Body of pancreas (tissue), 4 donors: ENCODE measurements around the gene PTPRN2. TPM values are rescaled to one million over a fixed set of nuclear protein-coding genes. Genes with fewer than 3 reads are reported as not detected.
"Not testable (repeated sequence)": the region's sequence is repeated elsewhere in the genome, so short reads cannot be mapped to it uniquely, and the experiment has no call there.

Source experiments
- ATAC-seq: fragments of 150-250 bp; one replicate; pipeline ENCODE4 v1.9.1; 2016
- DNase-seq, 4 donors: peaks; one replicate each; pipeline ENCODE4 v3.0.0-alpha.2; 2019
- H3K27ac ChIP-seq, 4 donors: fragments of 200-600 bp; sonication (generic); 1 replicate in 3 of 4; 2 replicates in 1 of 4; pipeline versions ENCODE4 v1.5.1 to v1.6.1; 2016 to 2019; ENCODE audit warnings: mild to moderate bottlenecking in 1 of 4, mixed read lengths in 1 of 4, moderate library complexity in 1 of 4
- H3K27me3 ChIP-seq, 2 donors: fragments of 200-600 bp; sonication (generic); one replicate each; pipeline ENCODE4 v1.6.0; 2016; ENCODE audit warnings: mild to moderate bottlenecking in 1 of 2
- H3K36me3 ChIP-seq, 2 donors: fragments of 200-600 bp; sonication (generic); replicated peaks in 1 of 2; 2 replicates each; pipeline ENCODE4 v1.5.1; 2016; ENCODE audit warnings: low read depth in 2 of 2; ENCODE audit not compliant: insufficient read depth in 1 of 2
- H3K4me1 ChIP-seq: fragments of 200-600 bp; sonication (generic); one replicate; pipeline ENCODE4 v1.6.0; 2016
- H3K4me3 ChIP-seq, 2 donors: fragments of 200-600 bp; sonication (generic); 1 replicate in 1 of 2; 2 replicates in 1 of 2; pipeline ENCODE4 v1.5.1; 2016 to 2019
- H3K9me3 ChIP-seq, 3 donors: fragments of 200-600 bp; sonication (generic); 1 replicate in 2 of 3; 2 replicates in 1 of 3; pipeline ENCODE4 v1.5.1; 2016
- CTCF ChIP-seq, 7 experiments: fragments of 450-650 bp in 4 of 7; fragments of 200-600 bp in 3 of 7; sonication (generic) in 3 of 7; IDR thresholded peaks; one replicate each; pipeline ENCODE4 v1.5.1; 2016 to 2019; ENCODE audit warnings: antibody characterized with exemption in 7 of 7
- POLR2A ChIP-seq, 3 donors: fragments of 450-650 bp; IDR thresholded peaks; one replicate each; pipeline ENCODE4 v1.6.1; 2016; ENCODE audit warnings: antibody characterized with exemption in 3 of 3, mild to moderate bottlenecking in 2 of 3
- WGBS, 2 donors: methylation state at CpG; one replicate each; pipeline ENCODE4 v1.1.5; 2017; 5-methylcytosine and 5-hydroxymethylcytosine counted together
- intact Hi-C: fragments of 100-400 bp; cut with DNase I; formaldehyde crosslinking; loops from one replicate; pipeline ENCODE4 v1.15.1; 2023
- total RNA-seq, 2 donors: library from RNA; depleted of rRNA; stranded (reverse); fragments of >200 nt; gene quantifications; one replicate each; pipeline ENCODE4 v1.1.0, GENCODE V29; 2016

The PTPRN2 gene
- total RNA-seq, 2 donors from 2014 or later: 31.6 to 76.1 TPM

GRCh38 chr7:158388072-158388471, 199.6 kb downstream of the PTPRN2 start:
- WGBS, 2 donors: 70 to 75% methylated on average over 15 of the region's 15 CpGs
- no peak for ATAC-seq
- intact Hi-C loops: no loop called here
- no peaks in the 10 kb centered on the region for H3K9me3 ChIP-seq
- H3K27ac ChIP-seq: no peak overlapping the region
- H3K4me3 ChIP-seq: no peak overlapping the region
- H3K27me3 ChIP-seq: no peaks in the 10 kb centered on the region
- no peaks in the 10 kb centered on the region for H3K36me3 ChIP-seq
- no peak for TF ChIP-seq POLR2A (IDR thresholded peaks at IDR 0.05)
- TF ChIP-seq CTCF (IDR thresholded peaks at IDR 0.05): no peak
- H3K4me1 ChIP-seq: peaks cover 8% of the 10 kb centered on the region
- no peak for DNase-seq

GRCh38 chr7:158387546-158387891, 200.1 kb downstream of the PTPRN2 start:
- H3K4me1 ChIP-seq: peaks cover 8% of the 10 kb centered on the region
- no peak overlapping the region for H3K27ac ChIP-seq
- H3K27me3 ChIP-seq: no peaks in the 10 kb centered on the region
- ATAC-seq: no peak
- H3K36me3 ChIP-seq: no peaks in the 10 kb centered on the region
- peak in 1 of 4 donors; percentile 5 for DNase-seq
- intact Hi-C loops: no loop called here
- TF ChIP-seq CTCF (IDR thresholded peaks at IDR 0.05) (no peak), POLR2A (IDR thresholded peaks at IDR 0.05) (no peak)
- no peaks in the 10 kb centered on the region for H3K9me3 ChIP-seq
- 84 to 92% methylated on average over 11 to 12 of the region's 12 CpGs for WGBS, 2 donors
- H3K4me3 ChIP-seq: no peak overlapping the region

- peak in 1 of 4 donors; percentile 7 for DNase-seq
- Histone ChIP-seq H3K9me3 (no peaks in the 10 kb centered on the region), H3K27me3 (no peaks in the 10 kb centered on the region), H3K36me3 (no peaks in the 10 kb centered on the region), H3K4me1 (peaks cover 8% of the 10 kb centered on the region), H3K4me3 (no peak overlapping the region), H3K27ac (no peak overlapping the region)
- 79 to 86% methylated on average over 15 to 20 of the region's 20 CpGs for WGBS, 2 donors
- intact Hi-C loops: no loop called here
- TF ChIP-seq POLR2A (IDR thresholded peaks at IDR 0.05) (no peak), CTCF (IDR thresholded peaks at IDR 0.05) (no peak)
- ATAC-seq: no peak
Measured at GRCh38 chr7:158386866-158387545, 200.6 kb downstream of the PTPRN2 start.

- Histone ChIP-seq H3K4me1 (peaks cover 8% of the 10 kb centered on the region), H3K27me3 (no peaks in the 10 kb centered on the region), H3K36me3 (no peaks in the 10 kb centered on the region), H3K27ac (no peak overlapping the region), H3K9me3 (no peaks in the 10 kb centered on the region), H3K4me3 (no peak overlapping the region)
- TF ChIP-seq CTCF (IDR thresholded peaks at IDR 0.05): no peak
- no peak for TF ChIP-seq POLR2A (IDR thresholded peaks at IDR 0.05)
- WGBS, 2 donors: 77 to 81% methylated on average over 5 of the region's 5 CpGs
- intact Hi-C loops: no loop called here
- ATAC-seq (no peak), DNase-seq (peak in 1 of 4 donors; percentile 8)
Measured at GRCh38 chr7:158386355-158386618, 201.3 kb downstream of the PTPRN2 start.

GRCh38 chr7:158385496-158386354, 201.9 kb downstream of the PTPRN2 start:
- 86 to 91% methylated on average over 19 to 20 of the region's 20 CpGs for WGBS, 2 donors
- DNase-seq: peak in 1 of 4 donors; percentile 4
- H3K4me3 ChIP-seq, H3K27me3 ChIP-seq, H3K36me3 ChIP-seq, ATAC-seq, H3K27ac ChIP-seq, intact Hi-C loops, H3K9me3 ChIP-seq, H3K4me1 ChIP-seq: not testable (repeated sequence)
